ENCODE measurements around the gene SIRT2. TPM values are rescaled to one million over a fixed set of nuclear protein-coding genes. Genes with fewer than 3 reads are reported as not detected.

Gene SIRT2
- total and polyA plus RNA-seq, 2 of the 13 experiments (the other 11 are each of a cell fraction or from before 2014, with no cell fraction given) = 22.3 to 26.1 TPM

- no peak for TF ChIP-seq ARHGAP35 (CRISPR knock-in tag; IDR thresholded peaks at IDR 0.05; ENCODE audit: borderline replicate concordance)
- TF ChIP-seq ZNF101 (CRISPR knock-in tag; IDR thresholded peaks at IDR 0.05; ENCODE audit: borderline replicate concordance, low read depth) = no peak
- no peak for TF ChIP-seq ARNT (IDR thresholded peaks at IDR 0.05)
- no peak; the same call in 1 of the 2 replicates for TF ChIP-seq IKZF5 (CRISPR knock-in tag; IDR thresholded peaks at IDR 0.05)
- TF ChIP-seq PTBP1 (IDR thresholded peaks at IDR 0.05; ENCODE audit: low read depth, low read length, poor library complexity, severe bottlenecking) = peak; percentile 25
- TF ChIP-seq, protein P1, sequence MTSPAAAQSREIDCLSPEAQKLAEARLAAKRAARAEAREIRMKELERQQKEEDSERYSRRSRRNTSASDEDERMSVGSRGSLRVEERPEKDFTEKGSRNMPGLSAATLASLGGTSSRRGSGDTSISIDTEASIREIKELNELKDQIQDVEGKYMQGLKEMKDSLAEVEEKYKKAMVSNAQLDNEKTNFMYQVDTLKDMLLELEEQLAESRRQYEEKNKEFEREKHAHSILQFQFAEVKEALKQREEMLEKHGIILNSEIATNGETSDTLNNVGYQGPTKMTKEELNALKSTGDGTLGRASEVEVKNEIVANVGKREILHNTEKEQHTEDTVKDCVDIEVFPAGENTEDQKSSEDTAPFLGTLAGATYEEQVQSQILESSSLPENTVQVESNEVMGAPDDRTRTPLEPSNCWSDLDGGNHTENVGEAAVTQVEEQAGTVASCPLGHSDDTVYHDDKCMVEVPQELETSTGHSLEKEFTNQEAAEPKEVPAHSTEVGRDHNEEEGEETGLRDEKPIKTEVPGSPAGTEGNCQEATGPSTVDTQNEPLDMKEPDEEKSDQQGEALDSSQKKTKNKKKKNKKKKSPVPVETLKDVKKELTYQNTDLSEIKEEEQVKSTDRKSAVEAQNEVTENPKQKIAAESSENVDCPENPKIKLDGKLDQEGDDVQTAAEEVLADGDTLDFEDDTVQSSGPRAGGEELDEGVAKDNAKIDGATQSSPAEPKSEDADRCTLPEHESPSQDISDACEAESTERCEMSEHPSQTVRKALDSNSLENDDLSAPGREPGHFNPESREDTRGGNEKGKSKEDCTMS (CRISPR knock-in tag; conservative IDR thresholded peaks at IDR 0.05) = no peak
- no peak for TF ChIP-seq PLRG1 (conservative IDR thresholded peaks at IDR 0.05)
- TF ChIP-seq RXRA (CRISPR knock-in tag; IDR thresholded peaks at IDR 0.05) = no peak
- TF ChIP-seq MAZ (IDR thresholded peaks at IDR 0.05; ENCODE audit: borderline replicate concordance, low read depth, low read length) = peak; percentile 69; the same call in 1 of the 2 replicates
- TF ChIP-seq MAZ (CRISPR knock-in tag; IDR thresholded peaks at IDR 0.05; ENCODE audit: low read depth) = no peak
- no peak for TF ChIP-seq RFX5 (IDR thresholded peaks at IDR 0.05; ENCODE audit: low read depth, low read length)
- no peak for TF ChIP-seq SALL2 (CRISPR knock-in tag; IDR thresholded peaks at IDR 0.05)
- TF ChIP-seq ELK4 (CRISPR knock-in tag; IDR thresholded peaks at IDR 0.05; ENCODE audit: borderline replicate concordance) = no peak
- peak; percentile 78; the same call in 1 of the 2 replicates for TF ChIP-seq POLR2AphosphoS2 (IDR thresholded peaks at IDR 0.05; ENCODE audit: low read depth, low read length)
- TF ChIP-seq, protein P2, sequence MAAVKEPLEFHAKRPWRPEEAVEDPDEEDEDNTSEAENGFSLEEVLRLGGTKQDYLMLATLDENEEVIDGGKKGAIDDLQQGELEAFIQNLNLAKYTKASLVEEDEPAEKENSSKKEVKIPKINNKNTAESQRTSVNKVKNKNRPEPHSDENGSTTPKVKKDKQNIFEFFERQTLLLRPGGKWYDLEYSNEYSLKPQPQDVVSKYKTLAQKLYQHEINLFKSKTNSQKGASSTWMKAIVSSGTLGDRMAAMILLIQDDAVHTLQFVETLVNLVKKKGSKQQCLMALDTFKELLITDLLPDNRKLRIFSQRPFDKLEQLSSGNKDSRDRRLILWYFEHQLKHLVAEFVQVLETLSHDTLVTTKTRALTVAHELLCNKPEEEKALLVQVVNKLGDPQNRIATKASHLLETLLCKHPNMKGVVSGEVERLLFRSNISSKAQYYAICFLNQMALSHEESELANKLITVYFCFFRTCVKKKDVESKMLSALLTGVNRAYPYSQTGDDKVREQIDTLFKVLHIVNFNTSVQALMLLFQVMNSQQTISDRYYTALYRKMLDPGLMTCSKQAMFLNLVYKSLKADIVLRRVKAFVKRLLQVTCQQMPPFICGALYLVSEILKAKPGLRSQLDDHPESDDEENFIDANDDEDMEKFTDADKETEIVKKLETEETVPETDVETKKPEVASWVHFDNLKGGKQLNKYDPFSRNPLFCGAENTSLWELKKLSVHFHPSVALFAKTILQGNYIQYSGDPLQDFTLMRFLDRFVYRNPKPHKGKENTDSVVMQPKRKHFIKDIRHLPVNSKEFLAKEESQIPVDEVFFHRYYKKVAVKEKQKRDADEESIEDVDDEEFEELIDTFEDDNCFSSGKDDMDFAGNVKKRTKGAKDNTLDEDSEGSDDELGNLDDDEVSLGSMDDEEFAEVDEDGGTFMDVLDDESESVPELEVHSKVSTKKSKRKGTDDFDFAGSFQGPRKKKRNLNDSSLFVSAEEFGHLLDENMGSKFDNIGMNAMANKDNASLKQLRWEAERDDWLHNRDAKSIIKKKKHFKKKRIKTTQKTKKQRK (IDR thresholded peaks at IDR 0.05; ENCODE audit: low read length) = no peak
- no peak for TF ChIP-seq HNF4A (CRISPR knock-in tag; IDR thresholded peaks at IDR 0.05)
- no peak for TF ChIP-seq CSRNP2 (CRISPR knock-in tag; conservative IDR thresholded peaks at IDR 0.05; ENCODE audit: low read depth)
- TF ChIP-seq SOX13 (IDR thresholded peaks at IDR 0.05) = no peak
- TF ChIP-seq SOX13 (CRISPR knock-in tag; conservative IDR thresholded peaks at IDR 0.05 in 1 of 2, IDR thresholded peaks at IDR 0.05 in 1 of 2) = 0 out of 4 replicates have a peak, but pooled peaks of 1 of the 2 experiments have one; percentile 3
Observed at GRCh38 chr19:38929929-38930775, 30.7 kb upstream of the SIRT2 start, which contains the start of gene SARS2 (continued).

Measured in HepG2 (cell line).